Measurements from ENCODE around the gene FXN. TPM values are rescaled to one million over a fixed set of nuclear protein-coding genes. Genes with fewer than 3 reads are reported as not detected.
A peak's percentile ranks its signal among the peaks of the same experiment; 100 is the strongest.
"Not testable (repeated sequence)": the region's sequence is repeated elsewhere in the genome, so short reads cannot be mapped to it uniquely, and the experiment has no call there.

The FXN gene
- total RNA-seq, 1 donor from 2014 or later, result 22.7 TPM

DNA sequence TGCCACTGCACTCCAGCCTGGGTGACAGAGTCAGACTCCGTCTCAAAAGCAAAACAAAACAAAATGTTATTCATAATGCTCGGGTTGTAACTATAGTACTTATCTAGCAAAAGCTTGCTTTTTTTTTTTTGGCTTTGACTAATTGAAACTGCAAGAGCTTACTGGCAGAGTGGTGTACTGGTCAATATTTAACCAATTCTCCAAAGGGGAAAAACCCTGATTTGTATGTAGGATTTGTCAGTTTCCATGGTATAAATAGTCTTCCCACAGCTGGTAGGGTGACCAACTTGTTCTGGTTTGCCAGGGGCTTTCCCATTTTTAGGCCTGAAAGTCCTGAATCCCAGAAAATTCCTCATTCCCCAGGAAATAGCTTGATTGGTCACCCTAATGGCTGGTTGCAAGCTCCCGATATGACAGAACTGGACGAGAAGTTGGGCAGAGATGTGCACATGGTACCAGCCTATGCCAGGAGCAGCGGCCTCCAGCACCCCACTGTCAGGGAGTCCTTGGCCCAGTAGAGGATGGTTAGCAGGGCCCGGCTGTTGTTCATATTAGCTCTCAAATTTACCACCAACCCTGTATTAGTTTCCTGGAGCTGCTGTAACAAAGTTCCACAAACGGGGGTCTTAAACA is 58.0 kb downstream of the FXN start:
- no peak overlapping the region for H2AFZ ChIP-seq (ENCODE audit: low read depth, low read length)
- TF ChIP-seq CTCF (IDR thresholded peaks at IDR 0.05; ENCODE audit: insufficient read depth, low read depth, low read length) (no peak), EZH2 (IDR thresholded peaks at IDR 0.05; ENCODE audit: insufficient read depth, low read length) (no peak)
- no peak overlapping the region for H3K9ac ChIP-seq (ENCODE audit: low read length)
- peaks cover 1% of the 10 kb centered on the region for H3K9me3 Mint-ChIP-seq (ENCODE audit: unreplicated experiment)
- no peak overlapping the region for H3K27ac ChIP-seq (ENCODE audit: low read depth, low read length)
- DNase-seq (ENCODE audit: low read depth) (no peak), FAIRE-seq (no peak)
- no peak overlapping the region for H3K4me3 ChIP-seq (ENCODE audit: insufficient read depth, low read depth, low read length)
- no peaks in the 10 kb centered on the region for H4K20me1 ChIP-seq (ENCODE audit: insufficient read depth, low read length)
- H3K27me3 Mint-ChIP-seq (ENCODE audit: low read depth, unreplicated experiment), result no peaks in the 10 kb centered on the region
- no peaks in the 10 kb centered on the region for H3K79me2 ChIP-seq (ENCODE audit: insufficient read depth, low read length)
- H3K27ac Mint-ChIP-seq (ENCODE audit: unreplicated experiment), result peak overlapping the region; percentile 90
- H3K4me3 Mint-ChIP-seq (ENCODE audit: unreplicated experiment), result no peak overlapping the region
- H3K4me1 ChIP-seq (ENCODE audit: insufficient read depth, low read length), result peaks cover 9% of the 10 kb centered on the region
- peaks cover 14% of the 10 kb centered on the region for H3K4me1 Mint-ChIP-seq (ENCODE audit: low read depth, unreplicated experiment)
- H3K4me2 ChIP-seq (ENCODE audit: low read length), result no peak overlapping the region
- no peaks in the 10 kb centered on the region for H3K9me3 ChIP-seq (ENCODE audit: insufficient read depth, low read depth, low read length)
- no peaks in the 10 kb centered on the region for H3K36me3 Mint-ChIP-seq (ENCODE audit: low read depth, unreplicated experiment)
- no peaks in the 10 kb centered on the region for H3K36me3 ChIP-seq (ENCODE audit: insufficient read depth, low read length)
- no peaks in the 10 kb centered on the region for H3K27me3 ChIP-seq (ENCODE audit: insufficient read depth, low read length)

- Mint-ChIP-seq H3K27ac (ENCODE audit: unreplicated experiment) (peak overlapping the region; percentile 41), H3K4me1 (ENCODE audit: low read depth, unreplicated experiment) (peaks cover 18% of the 10 kb centered on the region)
- not testable (repeated sequence) for DNase-seq (ENCODE audit: low read depth); H3K27me3 ChIP-seq (ENCODE audit: insufficient read depth, low read length); H3K79me2 ChIP-seq (ENCODE audit: insufficient read depth, low read length); FAIRE-seq; H3K9me3 Mint-ChIP-seq (ENCODE audit: unreplicated experiment); H3K9me3 ChIP-seq (ENCODE audit: insufficient read depth, low read depth, low read length); H3K36me3 Mint-ChIP-seq (ENCODE audit: low read depth, unreplicated experiment); H2AFZ ChIP-seq (ENCODE audit: low read depth, low read length); H3K27me3 Mint-ChIP-seq (ENCODE audit: low read depth, unreplicated experiment); H3K4me3 ChIP-seq (ENCODE audit: insufficient read depth, low read depth, low read length); H4K20me1 ChIP-seq (ENCODE audit: insufficient read depth, low read length); H3K4me3 Mint-ChIP-seq (ENCODE audit: unreplicated experiment); H3K27ac ChIP-seq (ENCODE audit: low read depth, low read length); H3K9ac ChIP-seq (ENCODE audit: low read length); H3K36me3 ChIP-seq (ENCODE audit: insufficient read depth, low read length); H3K4me2 ChIP-seq (ENCODE audit: low read length)
- peaks cover 11% of the 10 kb centered on the region for H3K4me1 ChIP-seq (ENCODE audit: insufficient read depth, low read length)
These were observed 59.0 kb downstream of the FXN start for GRCh38 chr9:69094361-69095135.

DNA sequence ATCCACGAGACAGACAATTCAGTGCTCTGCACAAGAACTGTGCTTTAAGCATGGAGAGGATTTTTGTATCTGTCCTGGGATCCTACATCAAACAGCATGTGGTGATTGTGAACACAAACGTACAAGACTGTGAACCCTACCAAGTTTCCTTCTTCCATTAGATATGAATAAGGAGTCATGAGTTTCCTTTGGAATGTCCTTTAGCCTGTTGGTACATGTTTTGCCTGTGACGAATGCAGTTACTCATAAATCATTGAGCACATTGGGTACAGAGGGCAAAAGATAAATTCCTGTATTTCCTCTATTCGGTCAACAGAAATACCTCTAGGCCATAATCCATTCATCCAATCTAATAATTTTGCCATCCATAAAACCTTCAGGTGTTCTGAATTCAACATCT is 61.5 kb downstream of the FXN start:
- Histone ChIP-seq H3K36me3 (ENCODE audit: insufficient read depth, low read length) (no peaks in the 10 kb centered on the region), H3K9ac (ENCODE audit: low read length) (peak overlapping the region; percentile 56), H3K4me1 (ENCODE audit: insufficient read depth, low read length) (peaks cover 13% of the 10 kb centered on the region), H3K27ac (ENCODE audit: low read depth, low read length) (peak overlapping the region; percentile 79), H3K27me3 (ENCODE audit: insufficient read depth, low read length) (no peaks in the 10 kb centered on the region), H3K9me3 (ENCODE audit: insufficient read depth, low read depth, low read length) (no peaks in the 10 kb centered on the region), H2AFZ (ENCODE audit: low read depth, low read length) (no peak overlapping the region), H3K4me3 (ENCODE audit: insufficient read depth, low read depth, low read length) (no peak overlapping the region), H3K79me2 (ENCODE audit: insufficient read depth, low read length) (no peaks in the 10 kb centered on the region), H4K20me1 (ENCODE audit: insufficient read depth, low read length) (no peaks in the 10 kb centered on the region), H3K4me2 (ENCODE audit: low read length) (peak overlapping the region; percentile 64)
- peak; percentile 82 for DNase-seq (ENCODE audit: low read depth)
- H3K4me3 Mint-ChIP-seq (ENCODE audit: unreplicated experiment), result no peak overlapping the region
- TF ChIP-seq EZH2 (IDR thresholded peaks at IDR 0.05; ENCODE audit: insufficient read depth, low read length), result no peak
- no peak for TF ChIP-seq CTCF (IDR thresholded peaks at IDR 0.05; ENCODE audit: insufficient read depth, low read depth, low read length)
- H3K36me3 Mint-ChIP-seq (ENCODE audit: low read depth, unreplicated experiment), result no peaks in the 10 kb centered on the region
- no peak overlapping the region for H3K27ac Mint-ChIP-seq (ENCODE audit: unreplicated experiment)
- no peaks in the 10 kb centered on the region for H3K27me3 Mint-ChIP-seq (ENCODE audit: low read depth, unreplicated experiment)
- no peaks in the 10 kb centered on the region for H3K9me3 Mint-ChIP-seq (ENCODE audit: unreplicated experiment)
- FAIRE-seq, result peak; percentile 71
- H3K4me1 Mint-ChIP-seq (ENCODE audit: low read depth, unreplicated experiment), result peaks cover 11% of the 10 kb centered on the region
